Activated CD8-positive, alpha-beta T cell treated with anti-CD3 and anti-CD28 coated beads for 36 hours (primary cell): ENCODE data around the gene SLC5A4. TPM values are rescaled to one million over a fixed set of nuclear protein-coding genes. Genes with fewer than 3 reads are reported as not detected.

Experiments
- ATAC-seq: fragments of 200-7000 bp; cut with Tn5 transposase; one replicate; pipeline ENCODE4 v1.10.0; 2021; ENCODE audit warnings: mild to moderate bottlenecking, moderate library complexity
- CTCF ChIA-PET: fragments of 350-600 bp; sonication (Branson Sonifier 250); formaldehyde crosslinking; loops from one replicate; lab custom pipeline; 2021; ENCODE audit warnings: antibody characterized with exemption; lab: Charles Lee
- POLR2A ChIA-PET: fragments of 350-600 bp; sonication (Branson Sonifier 250); formaldehyde crosslinking; loops from one replicate; lab custom pipeline; 2021; ENCODE audit warnings: antibody characterized with exemption; lab: Charles Lee
- DNase-seq: peaks from one replicate; pipeline ENCODE4 v3.0.0-alpha.2; 2020
- H3K27ac Mint-ChIP-seq: one replicate; pipeline ENCODE4 v1.8.0; 2021; ENCODE audit warnings: mild to moderate bottlenecking, mixed read lengths
- H3K27me3 Mint-ChIP-seq: one replicate; pipeline ENCODE4 v1.8.0; 2021; ENCODE audit warnings: mixed read lengths
- H3K36me3 Mint-ChIP-seq: one replicate; pipeline ENCODE4 v1.8.0; 2021; ENCODE audit warnings: low read depth, mixed read lengths
- H3K4me1 Mint-ChIP-seq: one replicate; pipeline ENCODE4 v1.8.0; 2021; ENCODE audit warnings: low read depth, mixed read lengths
- H3K4me3 Mint-ChIP-seq: one replicate; pipeline ENCODE4 v1.8.0; 2021; ENCODE audit warnings: mild to moderate bottlenecking, moderate library complexity, mixed read lengths
- H3K9me3 Mint-ChIP-seq: one replicate; pipeline ENCODE4 v1.8.0; 2021; ENCODE audit warnings: mixed read lengths
- CTCF ChIP-seq: fragments of 200-600 bp; IDR thresholded peaks from one replicate; pipeline ENCODE4 v1.8.0; 2022; ENCODE audit warnings: antibody characterized with exemption, mild to moderate bottlenecking
- intact Hi-C: fragments of 100-400 bp; cut with micrococcal nuclease; formaldehyde crosslinking; loops from one replicate; pipeline ENCODE4 v1.10.0; 2022
- total RNA-seq, 2 experiments: library from RNA; stranded (reverse); gene quantifications; one replicate each; pipeline ENCODE4 v1.2.3, GENCODE V29; 2021

Gene SLC5A4
- total RNA-seq, 2 experiments from 2014 or later: not detected

- H3K4me1 Mint-ChIP-seq: no peaks in the 10 kb centered on the region
- H3K4me3 Mint-ChIP-seq: no peak overlapping the region
- no peaks in the 10 kb centered on the region for H3K36me3 Mint-ChIP-seq
- no peak for ATAC-seq
- ChIA-PET POLR2A (no interaction called here), CTCF (interaction anchor here (1.6 to 2.4 kb wide), 2 partner anchors 9 to 43 kb away, joined by 3 to 6 read pairs; no protein-coding TSS in a partner anchor)
- H3K9me3 Mint-ChIP-seq: no peaks in the 10 kb centered on the region
- H3K27ac Mint-ChIP-seq: no peak overlapping the region
- no peak for TF ChIP-seq CTCF
- intact Hi-C loops: no loop called here
- H3K27me3 Mint-ChIP-seq: peaks cover 11% of the 10 kb centered on the region
- DNase-seq: no peak
These were observed 32.2 kb downstream of the SLC5A4 start for GRCh38 chr22:32222991-32223390.

GRCh38 chr22:32219026-32219425, 36.1 kb downstream of the SLC5A4 start:
- ChIA-PET POLR2A (no interaction called here), CTCF (interaction anchor here (1.4 kb wide), 1 partner anchor 11 kb away, joined by 4 read pairs; no protein-coding TSS in a partner anchor)
- Mint-ChIP-seq H3K4me1 (no peaks in the 10 kb centered on the region), H3K4me3 (no peak overlapping the region), H3K9me3 (no peaks in the 10 kb centered on the region), H3K27me3 (peaks cover 11% of the 10 kb centered on the region), H3K36me3 (no peaks in the 10 kb centered on the region), H3K27ac (no peak overlapping the region)
- intact Hi-C loops: no loop called here
- ATAC-seq: no peak
- DNase-seq: no peak
- no peak for TF ChIP-seq CTCF

- Mint-ChIP-seq H3K4me1 (no peaks in the 10 kb centered on the region), H3K36me3 (no peaks in the 10 kb centered on the region), H3K4me3 (no peak overlapping the region), H3K27ac (no peak overlapping the region), H3K27me3 (peaks cover 11% of the 10 kb centered on the region), H3K9me3 (no peaks in the 10 kb centered on the region)
- ChIA-PET POLR2A (no interaction called here), CTCF (interaction anchor here (0.7 to 1.4 kb wide), 2 partner anchors 11 to 16 kb away, joined by 3 to 4 read pairs; no protein-coding TSS in a partner anchor)
- ATAC-seq (no peak), DNase-seq (no peak)
- no peak for TF ChIP-seq CTCF
- intact Hi-C loops: no loop called here
These were observed 36.7 kb downstream of the SLC5A4 start for GRCh38 chr22:32218470-32218869.

GRCh38 chr22:32217465-32217864, 37.7 kb downstream of the SLC5A4 start:
- intact Hi-C loops: no loop called here
- no peak for DNase-seq
- Mint-ChIP-seq H3K9me3 (no peaks in the 10 kb centered on the region), H3K27ac (no peak overlapping the region), H3K4me1 (no peaks in the 10 kb centered on the region), H3K36me3 (no peaks in the 10 kb centered on the region), H3K27me3 (peaks cover 13% of the 10 kb centered on the region), H3K4me3 (no peak overlapping the region)
- no peak for ATAC-seq
- TF ChIP-seq CTCF: no peak
- POLR2A ChIA-PET: no interaction called here
- CTCF ChIA-PET: no interaction called here

GRCh38 chr22:32216911-32217310, 38.2 kb downstream of the SLC5A4 start:
- Mint-ChIP-seq H3K27ac (no peak overlapping the region), H3K4me1 (no peaks in the 10 kb centered on the region), H3K36me3 (no peaks in the 10 kb centered on the region), H3K9me3 (no peaks in the 10 kb centered on the region), H3K4me3 (no peak overlapping the region), H3K27me3 (peaks cover 13% of the 10 kb centered on the region)
- TF ChIP-seq CTCF: no peak
- ChIA-PET CTCF (no interaction called here), POLR2A (no interaction called here)
- DNase-seq: no peak
- no peak for ATAC-seq
- intact Hi-C loops: no loop called here
